Smooth muscle cell (in vitro differentiated cells): ENCODE results near the gene HS6ST3. TPM values are rescaled to one million over a fixed set of nuclear protein-coding genes. Genes with fewer than 3 reads are reported as not detected.

Experiments used
- DNase-seq: peaks from one replicate; lab custom pipeline; 2025; ENCODE audit not compliant: unreplicated experiment; lab: John Stamatoyannopoulos, UW
- H2AFZ ChIP-seq: fragments of 200-600 bp; sonication (generic); 2 replicates; pipeline ENCODE4 v1.6.0; 2016; ENCODE audit warnings: antibody characterized with exemption, low read depth, mild to moderate bottlenecking
- H3F3A ChIP-seq: fragments of 200-600 bp; sonication (generic); 2 replicates; pipeline ENCODE4 v1.6.0; 2017; ENCODE audit warnings: antibody characterized with exemption, low read depth
- H3K27ac ChIP-seq: fragments of 200-600 bp; sonication (generic); 2 replicates; pipeline ENCODE4 v1.5.1; 2016; ENCODE audit warnings: low read depth, mild to moderate bottlenecking
- H3K27me3 ChIP-seq: fragments of 200-600 bp; sonication (generic); 2 replicates; pipeline ENCODE4 v1.6.1; 2016; ENCODE audit warnings: low read depth, mild to moderate bottlenecking
- H3K36me3 ChIP-seq: fragments of 200-600 bp; sonication (generic); 2 replicates; pipeline ENCODE4 v1.5.1; 2016; ENCODE audit warnings: low read depth
- H3K4me1 ChIP-seq: fragments of 200-600 bp; sonication (generic); 2 replicates; pipeline ENCODE4 v1.5.1; 2016; ENCODE audit warnings: low read depth
- H3K4me2 ChIP-seq: fragments of 200-600 bp; sonication (generic); 2 replicates; pipeline ENCODE4 v1.6.0; 2016; ENCODE audit warnings: mild to moderate bottlenecking
- H3K4me3 ChIP-seq: fragments of 200-600 bp; sonication (generic); 2 replicates; pipeline ENCODE4 v1.5.1; 2016; ENCODE audit warnings: mild to moderate bottlenecking
- H3K79me2 ChIP-seq: fragments of 200-600 bp; sonication (generic); 2 replicates; pipeline ENCODE4 v1.6.0; 2016; ENCODE audit warnings: low read depth, mild to moderate bottlenecking
- H3K9ac ChIP-seq: fragments of 200-600 bp; sonication (generic); 2 replicates; pipeline ENCODE4 v1.6.0; 2016; ENCODE audit warnings: low read depth
- H3K9me3 ChIP-seq: fragments of 200-600 bp; sonication (generic); replicated peaks from 2 replicates; pipeline ENCODE4 v1.5.1; 2016; ENCODE audit warnings: low read depth
- H4K20me1 ChIP-seq: fragments of 200-600 bp; sonication (generic); 2 replicates; pipeline ENCODE4 v1.6.0; 2016; ENCODE audit warnings: low read depth
- WGBS: methylation state at CpG from one replicate; pipeline ENCODE4 v1.1.7; 2016; ENCODE audit warnings: low lambda C conversion rate; 5-methylcytosine and 5-hydroxymethylcytosine counted together
- polyA plus RNA-seq: library from polyadenylated mRNA; unstranded; fragments of >200 nt; fragmentation: Nextera tagmentation; extraction: Ambion mirVana; gene quantifications from 2 replicates; pipeline ENCODE4 v1.2.1, GENCODE V29; 2016
- total RNA-seq: library from RNA; depleted of rRNA; stranded (reverse); fragments of >200 nt; gene quantifications from 2 replicates; pipeline ENCODE4 v1.2.3, GENCODE V29; 2014
- TF ChIP-seq, protein P1 (sequence below): fragments of 200-600 bp; sonication (generic); IDR thresholded peaks from 2 replicates; pipeline ENCODE4 v1.5.1; 2017; ENCODE audit warnings: borderline replicate concordance, mild to moderate bottlenecking, antibody characterized with exemption; ENCODE audit not compliant: insufficient read depth, poor library complexity, severe bottlenecking

Gene HS6ST3
- total and polyA plus RNA-seq, 2 experiments from 2014 or later, result 0.09 TPM; not detected in 1

DNA sequence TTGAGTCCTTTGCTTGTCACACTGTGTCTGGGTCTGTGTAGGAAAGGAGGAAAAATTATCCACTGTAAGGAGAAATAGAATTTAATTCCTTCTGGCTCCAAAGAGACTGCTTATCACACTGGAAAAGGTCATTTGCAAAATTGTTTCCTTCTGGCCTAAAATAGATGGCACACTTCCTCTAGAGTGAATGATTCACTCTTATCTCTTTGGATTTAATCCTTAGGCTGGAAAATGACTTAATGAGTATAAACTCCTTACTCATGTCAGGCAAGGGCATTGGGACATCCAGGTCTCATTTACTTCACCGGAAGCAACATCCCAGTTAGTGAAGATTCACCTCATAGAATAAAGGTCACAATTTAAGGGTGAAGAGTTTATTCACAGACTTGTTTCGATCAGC, 610.8 kb downstream of the HS6ST3 start:
- H3K4me2 ChIP-seq, result no peak overlapping the region
- H3K4me1 ChIP-seq, result no peaks in the 10 kb centered on the region
- H3K4me3 ChIP-seq, result no peak overlapping the region
- no peaks in the 10 kb centered on the region for H4K20me1 ChIP-seq
- TF ChIP-seq, protein P1, sequence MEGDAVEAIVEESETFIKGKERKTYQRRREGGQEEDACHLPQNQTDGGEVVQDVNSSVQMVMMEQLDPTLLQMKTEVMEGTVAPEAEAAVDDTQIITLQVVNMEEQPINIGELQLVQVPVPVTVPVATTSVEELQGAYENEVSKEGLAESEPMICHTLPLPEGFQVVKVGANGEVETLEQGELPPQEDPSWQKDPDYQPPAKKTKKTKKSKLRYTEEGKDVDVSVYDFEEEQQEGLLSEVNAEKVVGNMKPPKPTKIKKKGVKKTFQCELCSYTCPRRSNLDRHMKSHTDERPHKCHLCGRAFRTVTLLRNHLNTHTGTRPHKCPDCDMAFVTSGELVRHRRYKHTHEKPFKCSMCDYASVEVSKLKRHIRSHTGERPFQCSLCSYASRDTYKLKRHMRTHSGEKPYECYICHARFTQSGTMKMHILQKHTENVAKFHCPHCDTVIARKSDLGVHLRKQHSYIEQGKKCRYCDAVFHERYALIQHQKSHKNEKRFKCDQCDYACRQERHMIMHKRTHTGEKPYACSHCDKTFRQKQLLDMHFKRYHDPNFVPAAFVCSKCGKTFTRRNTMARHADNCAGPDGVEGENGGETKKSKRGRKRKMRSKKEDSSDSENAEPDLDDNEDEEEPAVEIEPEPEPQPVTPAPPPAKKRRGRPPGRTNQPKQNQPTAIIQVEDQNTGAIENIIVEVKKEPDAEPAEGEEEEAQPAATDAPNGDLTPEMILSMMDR, result no peak
- no peaks in the 10 kb centered on the region for H3K9me3 ChIP-seq
- no peaks in the 10 kb centered on the region for H3K36me3 ChIP-seq
- H3K79me2 ChIP-seq, result no peaks in the 10 kb centered on the region
- peak overlapping the region; percentile 25 for H3K27ac ChIP-seq
- 63% methylated on average over 2 of the region's 2 CpGs for WGBS
- peaks cover 3% of the 10 kb centered on the region for H3F3A ChIP-seq
- H3K9ac ChIP-seq, result no peak overlapping the region
- no peaks in the 10 kb centered on the region for H3K27me3 ChIP-seq
- no peak overlapping the region for H2AFZ ChIP-seq
- no peak for DNase-seq

GRCh38 chr13:96707146-96707545, 617.2 kb downstream of the HS6ST3 start:
- H4K20me1 ChIP-seq, result no peaks in the 10 kb centered on the region
- no peak overlapping the region for H3K9ac ChIP-seq
- H3K4me3 ChIP-seq, result no peak overlapping the region
- H3K36me3 ChIP-seq, result no peaks in the 10 kb centered on the region
- TF ChIP-seq, protein P1, result no peak
- 95% methylated on average over 3 of the region's 3 CpGs for WGBS
- H2AFZ ChIP-seq, result no peak overlapping the region
- no peaks in the 10 kb centered on the region for H3F3A ChIP-seq
- H3K9me3 ChIP-seq, result no peaks in the 10 kb centered on the region
- no peak overlapping the region for H3K4me2 ChIP-seq
- DNase-seq, result no peak
- H3K27me3 ChIP-seq, result no peaks in the 10 kb centered on the region
- H3K27ac ChIP-seq, result no peak overlapping the region
- H3K4me1 ChIP-seq, result no peaks in the 10 kb centered on the region
- no peaks in the 10 kb centered on the region for H3K79me2 ChIP-seq

GRCh38 chr13:96710166-96710862, 620.4 kb downstream of the HS6ST3 start:
- Histone ChIP-seq H3K9ac (no peak overlapping the region), H2AFZ (no peak overlapping the region), H3K4me2 (no peak overlapping the region), H4K20me1 (no peaks in the 10 kb centered on the region), H3K4me1 (no peaks in the 10 kb centered on the region), H3F3A (no peaks in the 10 kb centered on the region), H3K36me3 (no peaks in the 10 kb centered on the region), H3K9me3 (no peaks in the 10 kb centered on the region), H3K4me3 (no peak overlapping the region), H3K27me3 (no peaks in the 10 kb centered on the region), H3K79me2 (no peaks in the 10 kb centered on the region), H3K27ac (no peak overlapping the region)
- 93% methylated on average over 3 of the region's 3 CpGs for WGBS
- TF ChIP-seq, protein P1, result no peak
- DNase-seq, result no peak

DNA sequence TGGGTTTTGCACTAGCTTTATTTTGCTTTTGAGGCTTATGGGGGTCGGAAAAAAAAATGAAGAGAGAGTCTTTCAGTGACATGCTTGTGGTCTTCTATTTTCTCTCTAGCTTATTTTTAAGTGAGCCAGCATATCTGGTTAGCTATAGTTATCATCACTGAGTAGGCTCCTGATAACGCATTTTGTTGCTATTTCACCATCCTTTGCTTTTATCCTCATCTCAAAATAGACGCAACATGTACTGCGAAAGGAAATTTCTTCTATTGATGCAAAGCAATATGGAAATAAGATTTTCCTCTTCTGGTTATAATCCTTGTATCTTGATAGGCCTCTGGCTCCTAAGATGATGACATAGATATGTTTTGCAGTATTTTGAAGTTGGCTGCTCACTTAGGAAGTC, 630.5 kb downstream of the HS6ST3 start:
- Histone ChIP-seq H3K4me1 (no peaks in the 10 kb centered on the region), H3K27me3 (no peaks in the 10 kb centered on the region), H3K4me3 (no peak overlapping the region), H3K36me3 (no peaks in the 10 kb centered on the region), H3K79me2 (no peaks in the 10 kb centered on the region), H3K4me2 (no peak overlapping the region), H3K9me3 (no peaks in the 10 kb centered on the region), H3K27ac (no peak overlapping the region), H2AFZ (no peak overlapping the region), H4K20me1 (no peaks in the 10 kb centered on the region), H3K9ac (no peak overlapping the region), H3F3A (no peaks in the 10 kb centered on the region)
- 60% methylated on average over 4 of the region's 4 CpGs for WGBS
- TF ChIP-seq, protein P1, result no peak
- no peak for DNase-seq
